Measurements from ENCODE around the gene CDH22.
A peak's percentile ranks its signal among the peaks of the same experiment; 100 is the strongest.

Gene CDH22

GRCh38 chr20:46343975-46344357, 35.7 kb upstream of the CDH22 start:
- no peak for ATAC-seq

GRCh38 chr20:46343348-46343974, 35.2 kb upstream of the CDH22 start:
- peak; percentile 45 for ATAC-seq
- DNase-seq: no peak

More at GRCh38 chr20:46343975-46344357, 35.7 kb upstream of the CDH22 start:
- DNase-seq: no peak

- no peak for ATAC-seq
- no peak for DNase-seq
Observed at GRCh38 chr20:46342451-46343347, 34.4 kb upstream of the CDH22 start.

GRCh38 chr20:46342010-46342378, 33.7 kb upstream of the CDH22 start:
- no peak for ATAC-seq
- DNase-seq: no peak

- DNase-seq (no peak), ATAC-seq (no peak)
Observed at GRCh38 chr20:46341074-46342009, 33.0 kb upstream of the CDH22 start.

- no peak for DNase-seq
- ATAC-seq: no peak
Observed at GRCh38 chr20:46339037-46339436, 30.7 kb upstream of the CDH22 start.

- no peak for DNase-seq
- ATAC-seq: no peak
Observed at GRCh38 chr20:46336735-46337134, 28.4 kb upstream of the CDH22 start.

- ATAC-seq: no peak
Observed at GRCh38 chr20:46334303-46334904, 26.1 kb upstream of the CDH22 start.

GRCh38 chr20:46333161-46333991, 25.1 kb upstream of the CDH22 start:
- no peak for ATAC-seq

More at GRCh38 chr20:46334303-46334904, 26.1 kb upstream of the CDH22 start:
- no peak for DNase-seq

GRCh38 chr20:46332373-46333160, 24.3 kb upstream of the CDH22 start:
- ATAC-seq: no peak
- no peak for DNase-seq

More at GRCh38 chr20:46333161-46333991, 25.1 kb upstream of the CDH22 start:
- no peak for DNase-seq

- DNase-seq (no peak), ATAC-seq (no peak)
Observed at GRCh38 chr20:46331611-46332361, 23.5 kb upstream of the CDH22 start.

- no peak for ATAC-seq
- no peak for DNase-seq
Observed at GRCh38 chr20:46330831-46331371, 22.6 kb upstream of the CDH22 start.

GRCh38 chr20:46330072-46330763, 21.9 kb upstream of the CDH22 start:
- DNase-seq: no peak
- ATAC-seq: no peak

- DNase-seq (no peak), ATAC-seq (no peak)
Observed at GRCh38 chr20:46328200-46328882, 20.0 kb upstream of the CDH22 start.

GRCh38 chr20:46327557-46327956, 19.3 kb upstream of the CDH22 start:
- DNase-seq (no peak), ATAC-seq (no peak)

- ATAC-seq (no peak), DNase-seq (no peak)
Observed at GRCh38 chr20:46325789-46326188, 17.5 kb upstream of the CDH22 start.

- ATAC-seq (peak; percentile 61), DNase-seq (peak; percentile 12)
Observed at GRCh38 chr20:46324960-46325703, 16.8 kb upstream of the CDH22 start.
